ENCODE data around the gene ZNF576. TPM values are rescaled to one million over a fixed set of nuclear protein-coding genes. Genes with fewer than 3 reads are reported as not detected.

ZNF576 gene
- total and polyA plus RNA-seq, 9 of the 15 experiments (the other 6 are each of a cell fraction or from before 2014, with no cell fraction given): 6.8 to 18.2 (median 12.2) TPM

- TF ChIP-seq HDAC1 (IDR thresholded peaks at IDR 0.05) (peak in 1 of 2 experiments; percentile 90; a peak in 2 of 4 replicates), CSDE1 (IDR thresholded peaks at IDR 0.05) (peak in 1 of 2 experiments; percentile 68; a peak in 2 of 4 replicates), FOXJ2 (tag; IDR thresholded peaks at IDR 0.05) (peak; percentile 77), ZNF407 (IDR thresholded peaks at IDR 0.05; ENCODE audit: low read depth) (no peak), VEZF1 (CRISPR knock-in tag; IDR thresholded peaks at IDR 0.05) (peak; percentile 94), POLR2H (tag; IDR thresholded peaks at IDR 0.05; ENCODE audit: low read depth) (no peak), MAX (CRISPR knock-in tag; IDR thresholded peaks at IDR 0.05) (peak; percentile 62; the same call in 1 of the 2 replicates), ZBTB2 (IDR thresholded peaks at IDR 0.05) (peak; percentile 91), HDAC8 (tag; IDR thresholded peaks at IDR 0.05) (0 out of 2 replicates have a peak, but pooled peaks have one; percentile 22), NFYB (IDR thresholded peaks at IDR 0.05; ENCODE audit: extremely low read depth, insufficient read length) (peak; percentile 13), SMAD4 (CRISPR knock-in tag; conservative IDR thresholded peaks at IDR 0.05) (peak; percentile 25; the same call in 1 of the 2 replicates), TGIF2 (CRISPR knock-in tag; IDR thresholded peaks at IDR 0.05) (no peak), E2F4 (CRISPR knock-in tag; IDR thresholded peaks at IDR 0.05; ENCODE audit: low read depth) (peak; percentile 84)
These were observed 21.0 kb upstream of the ZNF576 start, which contains the start of the genes PINLYP and XRCC1 (continued) for GRCh38 chr19:43575156-43575950.
